ENCODE measurements around the gene TOM1L1.

GRCh38 chr17:54901230-54901822 is 674 bp downstream of the TOM1L1 start:
- TF ChIP-seq REST (IDR thresholded peaks at IDR 0.05; ENCODE audit: low read depth) (no peak), EP300 (IDR thresholded peaks at IDR 0.05; ENCODE audit: borderline replicate concordance) (no peak), RAD21 (IDR thresholded peaks at IDR 0.05; ENCODE audit: low read depth) (no peak), TAF1 (IDR thresholded peaks at IDR 0.05; ENCODE audit: low read depth) (no peak), CEBPB (IDR thresholded peaks at IDR 0.05) (no peak), MAX (IDR thresholded peaks at IDR 0.05) (no peak), YY1 (IDR thresholded peaks at IDR 0.05; ENCODE audit: low read depth) (no peak), TEAD4 (IDR thresholded peaks at IDR 0.05) (no peak), TCF12 (IDR thresholded peaks at IDR 0.05; ENCODE audit: low read depth) (no peak)
